HepG2 (cell line): ENCODE data around the gene YIPF7. TPM values are rescaled to one million over a fixed set of nuclear protein-coding genes. Genes with fewer than 3 reads are reported as not detected.
A peak's percentile ranks its signal among the peaks of the same experiment; 100 is the strongest.

Experiments
- EZH2 ChIP-seq: conservative IDR thresholded peaks from 2 replicates; pipeline ENCODE4 v1.6.1; 2012; ENCODE audit warnings: mild to moderate bottlenecking, low read depth, low read length, moderate library complexity
- GATAD1 ChIP-seq: IDR thresholded peaks from 2 replicates; pipeline ENCODE4 v1.6.1; 2016; ENCODE audit warnings: missing genetic modification reagents, missing compliant biosample characterization
- IRX3 ChIP-seq: sonication (generic); formaldehyde crosslinking; IDR thresholded peaks from 2 replicates; pipeline ENCODE4 v1.8.1; 2023; ENCODE audit warnings: mild to moderate bottlenecking, low read depth, missing genetic modification reagents, borderline replicate concordance
- MTERF4 ChIP-seq: sonication (generic); formaldehyde crosslinking; IDR thresholded peaks from 2 replicates; pipeline ENCODE4 v1.8.0; 2023; ENCODE audit warnings: mild to moderate bottlenecking, missing genetic modification reagents
- PBX2 ChIP-seq: IDR thresholded peaks from 2 replicates; pipeline ENCODE4 v1.6.1; 2016; ENCODE audit warnings: control low read depth
- RFXANK ChIP-seq: IDR thresholded peaks from 2 replicates; pipeline ENCODE4 v1.6.1; 2016
- SAFB2 ChIP-seq: sonication (generic); formaldehyde crosslinking; IDR thresholded peaks from 2 replicates; pipeline ENCODE4 v1.5.1; 2020; ENCODE audit warnings: missing genetic modification reagents, low read depth, mild to moderate bottlenecking, borderline replicate concordance
- SIX4 ChIP-seq: sonication (generic); formaldehyde crosslinking; IDR thresholded peaks from 2 replicates; pipeline ENCODE4 v1.4.0; 2020; ENCODE audit warnings: missing genetic modification reagents
- SOX6 ChIP-seq, 2 experiments: fragments of 450-650 bp in 1 of 2; sonication (generic) in 1 of 2; formaldehyde crosslinking in 1 of 2; IDR thresholded peaks; 2 replicates each; pipeline versions ENCODE4 v1.4.0 to v1.6.1; 2017 to 2020; ENCODE audit warnings: antibody characterized with exemption in 1 of 2, mild to moderate bottlenecking in 1 of 2, missing genetic modification reagents in 1 of 2
- TGIF2 ChIP-seq: IDR thresholded peaks from 2 replicates; pipeline ENCODE4 v1.6.1; 2016; ENCODE audit warnings: control low read depth, missing compliant biosample characterization
- XBP1 ChIP-seq: sonication (generic); formaldehyde crosslinking; IDR thresholded peaks from 2 replicates; pipeline ENCODE4 v1.5.0; 2020; ENCODE audit warnings: missing genetic modification reagents
- ZFY ChIP-seq: sonication (generic); formaldehyde crosslinking; IDR thresholded peaks from 2 replicates; pipeline ENCODE4 v1.4.0; 2020; ENCODE audit warnings: missing genetic modification reagents
- ZFYVE20 ChIP-seq: sonication (generic); formaldehyde crosslinking; IDR thresholded peaks from 2 replicates; pipeline ENCODE4 v1.8.0; 2023; ENCODE audit warnings: low read depth, mild to moderate bottlenecking, moderate library complexity, missing genetic modification reagents, borderline replicate concordance
- ZKSCAN1 ChIP-seq: fragments of 150-350 bp; IDR thresholded peaks from 2 replicates; pipeline ENCODE4 v1.6.1; 2014; ENCODE audit warnings: low read length
- ZNF121 ChIP-seq: sonication (generic); formaldehyde crosslinking; IDR thresholded peaks from 2 replicates; pipeline ENCODE4 v1.5.0; 2020; ENCODE audit warnings: mild to moderate bottlenecking, missing genetic modification reagents
- ZNF383 ChIP-seq: sonication (generic); formaldehyde crosslinking; IDR thresholded peaks from 2 replicates; pipeline ENCODE4 v1.4.0; 2020; ENCODE audit warnings: missing genetic modification reagents, mild to moderate bottlenecking, borderline replicate concordance
- ZNF510 ChIP-seq: sonication (generic); formaldehyde crosslinking; IDR thresholded peaks from 2 replicates; pipeline ENCODE4 v1.4.0; 2020; ENCODE audit warnings: low read depth, mild to moderate bottlenecking, missing genetic modification reagents
- ZNF572 ChIP-seq: sonication (generic); formaldehyde crosslinking; IDR thresholded peaks from 2 replicates; pipeline ENCODE4 v1.5.1; 2020; ENCODE audit warnings: mild to moderate bottlenecking, missing genetic modification reagents
- ZNF883 ChIP-seq: sonication (generic); formaldehyde crosslinking; IDR thresholded peaks from 2 replicates; pipeline ENCODE4 v1.5.1; 2020; ENCODE audit warnings: mild to moderate bottlenecking, missing genetic modification reagents; ENCODE audit errors: not compliant biosample characterization
- polyA plus RNA-seq, 8 experiments: library from polyadenylated mRNA; depleted of rRNA in 3 of 8; stranded (reverse) in 7 of 8; unstranded in 1 of 8; fragments of >200 nt; fragmentation: Illumina TruSeq in 4 of 8; extraction: Trizol in 4 of 8; gene quantifications; 2 replicates each; pipeline versions ENCODE4 v1.2.1 to v1.2.3, GENCODE V29; 2011 to 2016; ENCODE audit warnings: low read depth in 4 of 8, missing spikeins in 1 of 8, mixed read lengths in 1 of 8; ENCODE audit not compliant: insufficient read depth in 1 of 8
- total RNA-seq, 5 experiments: library from RNA; depleted of rRNA; stranded (reverse); fragments of >200 nt; fragmentation: Illumina TruSeq; extraction: Trizol; gene quantifications; 2 replicates each; pipeline ENCODE4 v1.2.3, GENCODE V29; 2016; ENCODE audit warnings: low read depth in 1 of 5
- TF ChIP-seq, protein P1 (sequence below): sonication (generic); formaldehyde crosslinking; IDR thresholded peaks from 2 replicates; pipeline ENCODE4 v1.5.0; 2020; ENCODE audit warnings: missing genetic modification reagents
- TF ChIP-seq, protein P2 (sequence below): sonication (generic); formaldehyde crosslinking; IDR thresholded peaks from 2 replicates; pipeline ENCODE4 v1.5.0; 2020; ENCODE audit warnings: missing genetic modification reagents

The YIPF7 gene
- total and polyA plus RNA-seq, 2 of the 13 experiments (the other 11 are each of a cell fraction or from before 2014, with no cell fraction given), result 0.12 TPM; not detected in 1

- TF ChIP-seq ZFY (CRISPR knock-in tag) (peak; percentile 70), IRX3 (CRISPR knock-in tag) (no peak), ZNF572 (CRISPR knock-in tag) (no peak), SOX6 (IDR thresholded peaks at IDR 0.05) (no peak), SOX6 (CRISPR knock-in tag; IDR thresholded peaks at IDR 0.05) (peak; percentile 47; the same call in 1 of the 2 replicates), PBX2 (CRISPR knock-in tag) (no peak), ZFYVE20 (CRISPR knock-in tag) (no peak), ZNF883 (CRISPR knock-in tag) (peak; percentile 54), TGIF2 (CRISPR knock-in tag) (no peak), MTERF4 (CRISPR knock-in tag) (no peak), ZNF510 (CRISPR knock-in tag) (no peak), EZH2 (no peak), ZNF383 (CRISPR knock-in tag) (no peak), SIX4 (CRISPR knock-in tag) (peak; percentile 63), RFXANK (CRISPR knock-in tag) (no peak), XBP1 (CRISPR knock-in tag) (no peak), SAFB2 (CRISPR knock-in tag) (peak; percentile 92; the same call in 1 of the 2 replicates), ZNF121 (CRISPR knock-in tag) (no peak), GATAD1 (CRISPR knock-in tag) (peak; percentile 97), ZKSCAN1 (no peak)
- TF ChIP-seq, protein P1, sequence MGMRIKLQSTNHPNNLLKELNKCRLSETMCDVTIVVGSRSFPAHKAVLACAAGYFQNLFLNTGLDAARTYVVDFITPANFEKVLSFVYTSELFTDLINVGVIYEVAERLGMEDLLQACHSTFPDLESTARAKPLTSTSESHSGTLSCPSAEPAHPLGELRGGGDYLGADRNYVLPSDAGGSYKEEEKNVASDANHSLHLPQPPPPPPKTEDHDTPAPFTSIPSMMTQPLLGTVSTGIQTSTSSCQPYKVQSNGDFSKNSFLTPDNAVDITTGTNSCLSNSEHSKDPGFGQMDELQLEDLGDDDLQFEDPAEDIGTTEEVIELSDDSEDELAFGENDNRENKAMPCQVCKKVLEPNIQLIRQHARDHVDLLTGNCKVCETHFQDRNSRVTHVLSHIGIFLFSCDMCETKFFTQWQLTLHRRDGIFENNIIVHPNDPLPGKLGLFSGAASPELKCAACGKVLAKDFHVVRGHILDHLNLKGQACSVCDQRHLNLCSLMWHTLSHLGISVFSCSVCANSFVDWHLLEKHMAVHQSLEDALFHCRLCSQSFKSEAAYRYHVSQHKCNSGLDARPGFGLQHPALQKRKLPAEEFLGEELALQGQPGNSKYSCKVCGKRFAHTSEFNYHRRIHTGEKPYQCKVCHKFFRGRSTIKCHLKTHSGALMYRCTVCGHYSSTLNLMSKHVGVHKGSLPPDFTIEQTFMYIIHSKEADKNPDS (CRISPR knock-in tag), result no peak
- TF ChIP-seq, protein P2, sequence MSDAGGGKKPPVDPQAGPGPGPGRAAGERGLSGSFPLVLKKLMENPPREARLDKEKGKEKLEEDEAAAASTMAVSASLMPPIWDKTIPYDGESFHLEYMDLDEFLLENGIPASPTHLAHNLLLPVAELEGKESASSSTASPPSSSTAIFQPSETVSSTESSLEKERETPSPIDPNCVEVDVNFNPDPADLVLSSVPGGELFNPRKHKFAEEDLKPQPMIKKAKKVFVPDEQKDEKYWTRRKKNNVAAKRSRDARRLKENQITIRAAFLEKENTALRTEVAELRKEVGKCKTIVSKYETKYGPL (CRISPR knock-in tag), result no peak
Observed at GRCh38 chr4:44678094-44679041, 26.9 kb upstream of the YIPF7 start, which contains the start of gene GUF1 (continued).
